OCI-LY3 (cell line): ENCODE measurements around the gene ZSWIM5.

Experiments used
- CTCF ChIP-seq: fragments of 200-600, 300-600 bp; sonication (generic); IDR thresholded peaks from 2 replicates; pipeline ENCODE4 v1.5.1; 2014; ENCODE audit warnings: antibody characterized with exemption, low read length, low read depth
- EZH2phosphoT487 ChIP-seq: fragments of 200-600 bp; shearing (Covaris generic); IDR thresholded peaks from 2 replicates; pipeline ENCODE4 v1.6.1; 2018; ENCODE audit warnings: antibody characterized with exemption, mixed run types, low read depth

- no peak for TF ChIP-seq EZH2phosphoT487
- no peak for TF ChIP-seq CTCF
Observed at GRCh38 chr1:45135316-45135715, 71.1 kb downstream of the ZSWIM5 start.
